WTC11 (cell line): ENCODE results near the gene HMGCL. TPM values are rescaled to one million over a fixed set of nuclear protein-coding genes. Genes with fewer than 3 reads are reported as not detected.

Experiments
- ATAC-seq: fragments of 200-7000 bp; cut with Tn5 transposase; 2 replicates; pipeline ENCODE4 v1.10.0; 2021; ENCODE audit warnings: mild to moderate bottlenecking, moderate library complexity
- CTCF ChIA-PET: fragments of 300-600 bp; sonication (Branson Sonifier 250); formaldehyde crosslinking; loops from one replicate; lab custom pipeline; 2021; ENCODE audit warnings: antibody characterized with exemption; lab: Charles Lee
- POLR2A ChIA-PET: fragments of 350-600 bp; sonication (Branson Sonifier 250); formaldehyde crosslinking; loops from one replicate; lab custom pipeline; 2021; ENCODE audit warnings: antibody characterized with exemption; lab: Charles Lee
- DNase-seq: peaks from one replicate; pipeline ENCODE4 v3.0.0; 2021; ENCODE audit warnings: low spot score
- H3K27ac Mint-ChIP-seq: 2 replicates; pipeline ENCODE4 v1.8.0; 2021; ENCODE audit warnings: mixed read lengths
- H3K27me3 Mint-ChIP-seq: 2 replicates; pipeline ENCODE4 v1.8.0; 2021; ENCODE audit warnings: low read depth, mild to moderate bottlenecking, moderate library complexity, mixed read lengths
- H3K36me3 Mint-ChIP-seq: 2 replicates; pipeline ENCODE4 v1.8.0; 2021; ENCODE audit warnings: mixed read lengths
- H3K4me1 Mint-ChIP-seq: 2 replicates; pipeline ENCODE4 v1.8.0; 2022; ENCODE audit warnings: mixed read lengths
- H3K4me3 Mint-ChIP-seq: 2 replicates; pipeline ENCODE4 v1.8.0; 2021; ENCODE audit warnings: mild to moderate bottlenecking, moderate library complexity, mixed read lengths
- H3K9me3 Mint-ChIP-seq: 2 replicates; pipeline ENCODE4 v1.8.0; 2021; ENCODE audit warnings: mixed read lengths
- AR ChIP-seq: fragments of 250-450 bp; sonication (Bioruptor Pico); IDR thresholded peaks from 2 replicates; pipeline ENCODE4 v1.9.0; 2021; ENCODE audit warnings: mild to moderate bottlenecking
- CREB1 ChIP-seq: sonication (generic); formaldehyde crosslinking; IDR thresholded peaks from 2 replicates; pipeline ENCODE4 v1.8.0; 2023; ENCODE audit warnings: mild to moderate bottlenecking, missing genetic modification reagents
- E2F5 ChIP-seq: sonication (generic); formaldehyde crosslinking; IDR thresholded peaks from 2 replicates; pipeline ENCODE4 v1.8.1; 2022; ENCODE audit warnings: mild to moderate bottlenecking, moderate library complexity, missing genetic modification reagents
- ERG ChIP-seq: fragments of 250-450 bp; sonication (Bioruptor Pico); IDR thresholded peaks from 2 replicates; pipeline ENCODE4 v1.8.0; 2021; ENCODE audit warnings: mild to moderate bottlenecking
- HMGA2 ChIP-seq: fragments of 250-450 bp; sonication (Bioruptor Pico); IDR thresholded peaks from 2 replicates; pipeline ENCODE4 v1.4.0; 2021; ENCODE audit warnings: mild to moderate bottlenecking, moderate library complexity
- JAZF1 ChIP-seq: fragments of 250-450 bp; sonication (Bioruptor Pico); IDR thresholded peaks from 2 replicates; pipeline ENCODE4 v1.9.0; 2021; ENCODE audit warnings: moderate library complexity, mild to moderate bottlenecking, inconsistent platforms
- MAX ChIP-seq: sonication (generic); formaldehyde crosslinking; IDR thresholded peaks from 2 replicates; pipeline ENCODE4 v1.8.0; 2022; ENCODE audit warnings: mild to moderate bottlenecking, missing genetic modification reagents
- MYBL2 ChIP-seq: sonication (generic); formaldehyde crosslinking; IDR thresholded peaks from 2 replicates; pipeline ENCODE4 v1.8.1; 2023; ENCODE audit warnings: mild to moderate bottlenecking, moderate library complexity, missing genetic modification reagents
- RELA ChIP-seq: sonication (generic); formaldehyde crosslinking; IDR thresholded peaks from 2 replicates; pipeline ENCODE4 v1.8.1; 2022; ENCODE audit warnings: missing genetic modification reagents, mild to moderate bottlenecking, borderline replicate concordance
- STAT6 ChIP-seq: sonication (generic); formaldehyde crosslinking; conservative IDR thresholded peaks from 2 replicates; pipeline ENCODE4 v1.8.1; 2023; ENCODE audit warnings: mild to moderate bottlenecking, low read depth, missing genetic modification reagents, moderate library complexity
- TEAD4 ChIP-seq: sonication (generic); formaldehyde crosslinking; IDR thresholded peaks from 2 replicates; pipeline ENCODE4 v1.8.0; 2022; ENCODE audit warnings: mild to moderate bottlenecking, missing genetic modification reagents
- ZNF121 ChIP-seq: sonication (generic); formaldehyde crosslinking; IDR thresholded peaks from 2 replicates; pipeline ENCODE4 v1.8.0; 2023; ENCODE audit warnings: missing genetic modification reagents
- ZNF512 ChIP-seq: sonication (generic); formaldehyde crosslinking; IDR thresholded peaks from 2 replicates; pipeline ENCODE4 v1.8.1; 2022; ENCODE audit warnings: missing genetic modification reagents, borderline replicate concordance
- ZNF671 ChIP-seq: fragments of 250-450 bp; sonication (Bioruptor Pico); IDR thresholded peaks from 2 replicates; pipeline ENCODE4 v1.8.0; 2021; ENCODE audit warnings: mild to moderate bottlenecking
- total RNA-seq: library from RNA; stranded (reverse); gene quantifications from 3 replicates; pipeline ENCODE4 v1.2.3, GENCODE V29; 2021
- TF ChIP-seq, protein P1 (sequence below): sonication (generic); formaldehyde crosslinking; IDR thresholded peaks from 2 replicates; pipeline ENCODE4 v1.8.1; 2023; ENCODE audit warnings: mild to moderate bottlenecking, missing genetic modification reagents, borderline replicate concordance

The HMGCL gene
- total RNA-seq, 1 experiment from 2014 or later: 22.7 TPM

DNA sequence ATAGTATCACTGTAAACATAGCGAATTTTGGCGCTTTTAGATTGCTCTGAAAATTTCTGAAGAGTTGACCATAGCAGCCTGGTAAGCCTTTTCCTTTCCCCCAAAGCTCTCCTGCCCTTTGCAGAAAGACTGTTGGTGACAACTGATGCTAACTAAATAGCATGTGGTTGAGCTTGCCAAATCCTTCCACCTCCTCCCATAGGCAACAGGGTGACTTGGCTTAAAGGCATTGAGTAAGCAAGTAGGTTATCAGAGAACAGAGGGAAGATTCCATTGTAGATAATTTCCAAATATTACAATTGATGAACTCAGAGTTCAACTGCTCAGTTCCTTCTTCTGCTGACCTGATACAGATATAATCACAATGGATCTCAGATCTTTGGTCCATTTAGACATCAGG is 19.9 kb upstream of the HMGCL start (continued):
- TF ChIP-seq, protein P1, sequence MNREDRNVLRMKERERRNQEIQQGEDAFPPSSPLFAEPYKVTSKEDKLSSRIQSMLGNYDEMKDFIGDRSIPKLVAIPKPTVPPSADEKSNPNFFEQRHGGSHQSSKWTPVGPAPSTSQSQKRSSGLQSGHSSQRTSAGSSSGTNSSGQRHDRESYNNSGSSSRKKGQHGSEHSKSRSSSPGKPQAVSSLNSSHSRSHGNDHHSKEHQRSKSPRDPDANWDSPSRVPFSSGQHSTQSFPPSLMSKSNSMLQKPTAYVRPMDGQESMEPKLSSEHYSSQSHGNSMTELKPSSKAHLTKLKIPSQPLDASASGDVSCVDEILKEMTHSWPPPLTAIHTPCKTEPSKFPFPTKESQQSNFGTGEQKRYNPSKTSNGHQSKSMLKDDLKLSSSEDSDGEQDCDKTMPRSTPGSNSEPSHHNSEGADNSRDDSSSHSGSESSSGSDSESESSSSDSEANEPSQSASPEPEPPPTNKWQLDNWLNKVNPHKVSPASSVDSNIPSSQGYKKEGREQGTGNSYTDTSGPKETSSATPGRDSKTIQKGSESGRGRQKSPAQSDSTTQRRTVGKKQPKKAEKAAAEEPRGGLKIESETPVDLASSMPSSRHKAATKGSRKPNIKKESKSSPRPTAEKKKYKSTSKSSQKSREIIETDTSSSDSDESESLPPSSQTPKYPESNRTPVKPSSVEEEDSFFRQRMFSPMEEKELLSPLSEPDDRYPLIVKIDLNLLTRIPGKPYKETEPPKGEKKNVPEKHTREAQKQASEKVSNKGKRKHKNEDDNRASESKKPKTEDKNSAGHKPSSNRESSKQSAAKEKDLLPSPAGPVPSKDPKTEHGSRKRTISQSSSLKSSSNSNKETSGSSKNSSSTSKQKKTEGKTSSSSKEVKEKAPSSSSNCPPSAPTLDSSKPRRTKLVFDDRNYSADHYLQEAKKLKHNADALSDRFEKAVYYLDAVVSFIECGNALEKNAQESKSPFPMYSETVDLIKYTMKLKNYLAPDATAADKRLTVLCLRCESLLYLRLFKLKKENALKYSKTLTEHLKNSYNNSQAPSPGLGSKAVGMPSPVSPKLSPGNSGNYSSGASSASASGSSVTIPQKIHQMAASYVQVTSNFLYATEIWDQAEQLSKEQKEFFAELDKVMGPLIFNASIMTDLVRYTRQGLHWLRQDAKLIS: no peak
- TF ChIP-seq, all 79 proteins: peak for 0

DNA sequence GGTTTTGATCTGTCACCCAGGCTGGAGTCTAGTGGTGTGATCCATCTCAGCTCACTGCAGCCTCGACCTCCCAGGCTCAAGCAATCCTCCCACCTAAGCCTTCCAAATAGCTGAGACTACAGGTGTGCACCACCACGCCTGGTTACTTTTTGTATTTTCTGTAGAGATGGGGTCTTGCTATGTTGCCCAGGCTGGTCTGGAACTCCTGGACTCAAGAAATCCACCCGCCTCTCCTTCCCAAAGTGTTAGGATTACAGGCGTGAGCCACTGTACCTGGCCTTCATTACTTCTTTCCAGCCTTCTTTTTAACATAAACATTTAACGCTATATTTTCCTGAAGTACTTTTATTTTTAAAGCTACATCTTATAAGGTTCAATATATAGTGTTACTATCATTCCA is 18.4 kb upstream of the HMGCL start:
- ChIA-PET CTCF (no interaction called here), POLR2A (no interaction called here)
- DNase-seq (no peak), ATAC-seq (no peak)
- no peaks in the 10 kb centered on the region for H3K4me1 Mint-ChIP-seq
- no peak overlapping the region for H3K27ac Mint-ChIP-seq
- peaks cover 17% of the 10 kb centered on the region for H3K9me3 Mint-ChIP-seq
- H3K27me3 Mint-ChIP-seq: peaks cover 15% of the 10 kb centered on the region
- H3K4me3 Mint-ChIP-seq: no peak overlapping the region
- no peak for TF ChIP-seq MYBL2
- TF ChIP-seq AR (CRISPR knock-in tag): no peak
- TF ChIP-seq ZNF121 (CRISPR knock-in tag): peak; percentile 68; the same call in 1 of the 2 replicates
- H3K36me3 Mint-ChIP-seq: peaks cover 20% of the 10 kb centered on the region

DNA sequence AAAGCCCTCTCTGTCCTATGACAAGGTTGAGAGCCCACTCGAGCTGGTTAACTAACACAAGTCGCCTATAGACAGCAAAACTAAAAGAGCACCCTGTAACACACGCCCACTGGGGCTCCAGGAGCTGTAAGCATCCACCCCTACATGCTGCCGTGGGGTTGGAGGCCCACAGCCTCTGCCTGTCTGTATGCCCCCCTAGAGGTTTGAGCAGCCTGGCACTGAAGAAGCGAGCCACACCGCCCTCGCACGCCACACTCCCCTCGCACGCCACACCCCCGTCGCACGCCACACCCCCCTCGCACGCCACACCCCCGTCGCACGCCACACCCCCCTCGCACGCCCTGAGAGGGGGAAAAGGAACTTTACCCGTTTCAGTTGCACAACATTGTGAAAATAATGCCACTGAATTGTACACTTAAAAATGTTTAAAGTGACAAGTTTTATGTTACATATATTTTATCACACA is 13.2 kb upstream of the HMGCL start:
- H3K27me3 Mint-ChIP-seq: peaks cover 35% of the 10 kb centered on the region
- H3K4me1 Mint-ChIP-seq: peaks cover 8% of the 10 kb centered on the region
- CTCF ChIA-PET: interaction anchor here (0.8 to 1.0 kb wide), 3 partner anchors 27 to 78 kb away, joined by 3 to 4 read pairs (median 3); no protein-coding TSS in a partner anchor
- ATAC-seq: peak; percentile 99
- peak overlapping the region; percentile 73 for H3K4me3 Mint-ChIP-seq
- DNase-seq: peak; percentile 58
- POLR2A ChIA-PET: no interaction called here
- no peaks in the 10 kb centered on the region for H3K36me3 Mint-ChIP-seq
- H3K9me3 Mint-ChIP-seq: no peaks in the 10 kb centered on the region
- no peak overlapping the region for H3K27ac Mint-ChIP-seq
- no peak for TF ChIP-seq TEAD4 (CRISPR knock-in tag)
- no peak for TF ChIP-seq ZNF671 (CRISPR knock-in tag)
- TF ChIP-seq HMGA2 (CRISPR knock-in tag): no peak
- TF ChIP-seq JAZF1 (CRISPR knock-in tag): no peak
- TF ChIP-seq CREB1 (CRISPR knock-in tag): no peak
- TF ChIP-seq E2F5 (CRISPR knock-in tag): no peak
- TF ChIP-seq ERG (CRISPR knock-in tag): no peak
- no peak for TF ChIP-seq RELA (CRISPR knock-in tag)
- TF ChIP-seq STAT6 (CRISPR knock-in tag): no peak
- no peak for TF ChIP-seq ZNF512
- TF ChIP-seq MAX (CRISPR knock-in tag): no peak
